ENCODE results near the gene RNPEP.

DNA sequence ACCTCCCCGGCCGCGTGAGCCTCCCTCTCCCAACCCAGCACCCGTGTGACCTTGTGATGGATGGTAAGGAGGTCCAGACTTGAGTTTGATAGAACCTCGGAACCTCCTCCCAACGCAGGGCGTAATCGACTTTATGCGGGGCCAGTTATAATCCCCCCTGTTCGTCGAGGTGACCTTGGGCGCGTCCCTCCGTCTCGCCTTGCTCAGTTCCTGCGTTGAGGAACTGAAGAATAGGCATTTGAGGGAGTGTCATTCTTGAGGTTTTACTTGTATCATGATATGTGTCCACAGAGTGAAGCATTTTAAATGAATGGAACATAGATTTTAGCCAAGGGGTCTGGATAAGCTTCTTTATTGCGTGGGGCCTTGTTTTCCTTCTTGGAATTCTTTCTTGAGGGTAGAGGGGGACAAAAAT, 26.7 kb upstream of the RNPEP start:
- TF ChIP-seq, protein P1, sequence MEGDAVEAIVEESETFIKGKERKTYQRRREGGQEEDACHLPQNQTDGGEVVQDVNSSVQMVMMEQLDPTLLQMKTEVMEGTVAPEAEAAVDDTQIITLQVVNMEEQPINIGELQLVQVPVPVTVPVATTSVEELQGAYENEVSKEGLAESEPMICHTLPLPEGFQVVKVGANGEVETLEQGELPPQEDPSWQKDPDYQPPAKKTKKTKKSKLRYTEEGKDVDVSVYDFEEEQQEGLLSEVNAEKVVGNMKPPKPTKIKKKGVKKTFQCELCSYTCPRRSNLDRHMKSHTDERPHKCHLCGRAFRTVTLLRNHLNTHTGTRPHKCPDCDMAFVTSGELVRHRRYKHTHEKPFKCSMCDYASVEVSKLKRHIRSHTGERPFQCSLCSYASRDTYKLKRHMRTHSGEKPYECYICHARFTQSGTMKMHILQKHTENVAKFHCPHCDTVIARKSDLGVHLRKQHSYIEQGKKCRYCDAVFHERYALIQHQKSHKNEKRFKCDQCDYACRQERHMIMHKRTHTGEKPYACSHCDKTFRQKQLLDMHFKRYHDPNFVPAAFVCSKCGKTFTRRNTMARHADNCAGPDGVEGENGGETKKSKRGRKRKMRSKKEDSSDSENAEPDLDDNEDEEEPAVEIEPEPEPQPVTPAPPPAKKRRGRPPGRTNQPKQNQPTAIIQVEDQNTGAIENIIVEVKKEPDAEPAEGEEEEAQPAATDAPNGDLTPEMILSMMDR (conservative IDR thresholded peaks at IDR 0.05; ENCODE audit: low read length), result no peak
- TF ChIP-seq EZH2phosphoT487 (IDR thresholded peaks at IDR 0.05; ENCODE audit: borderline replicate concordance), result no peak
